HepG2 (cell line): ENCODE data around the gene NGRN.

Experiments used
- HCFC1 ChIP-seq: fragments of 150-350 bp; IDR thresholded peaks from 2 replicates; pipeline ENCODE4 v1.6.1; 2014; ENCODE audit warnings: low read depth, low read length
- TF ChIP-seq, protein P1 (sequence below): IDR thresholded peaks from 2 replicates; pipeline ENCODE4 v1.6.1; 2016; ENCODE audit warnings: missing compliant biosample characterization, missing genetic modification reagents, borderline replicate concordance
- TF ChIP-seq, protein P2 (sequence below): sonication (generic); formaldehyde crosslinking; IDR thresholded peaks from 2 replicates; pipeline ENCODE4 v1.5.0; 2020; ENCODE audit warnings: mild to moderate bottlenecking, missing genetic modification reagents, moderate library complexity

DNA sequence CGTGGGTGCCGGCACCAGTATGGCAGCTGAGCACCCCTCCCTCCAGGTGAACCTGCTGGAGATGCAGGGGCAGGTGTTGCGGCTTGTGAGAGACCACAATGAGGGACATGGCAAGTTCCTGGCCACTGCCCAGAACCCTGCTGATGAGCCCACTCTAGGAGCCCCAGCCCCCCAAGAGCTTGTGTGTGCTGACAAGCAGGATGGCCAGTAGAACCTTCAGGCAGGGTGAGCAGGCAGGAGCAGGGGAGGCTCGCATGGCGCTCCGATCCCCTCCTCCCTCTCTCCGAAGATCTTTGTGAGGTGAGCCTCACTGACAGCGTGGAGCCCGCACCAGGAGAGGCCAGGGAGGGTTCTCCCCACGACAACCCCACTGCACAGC, 29.8 kb downstream of the NGRN start:
- TF ChIP-seq, protein P1, sequence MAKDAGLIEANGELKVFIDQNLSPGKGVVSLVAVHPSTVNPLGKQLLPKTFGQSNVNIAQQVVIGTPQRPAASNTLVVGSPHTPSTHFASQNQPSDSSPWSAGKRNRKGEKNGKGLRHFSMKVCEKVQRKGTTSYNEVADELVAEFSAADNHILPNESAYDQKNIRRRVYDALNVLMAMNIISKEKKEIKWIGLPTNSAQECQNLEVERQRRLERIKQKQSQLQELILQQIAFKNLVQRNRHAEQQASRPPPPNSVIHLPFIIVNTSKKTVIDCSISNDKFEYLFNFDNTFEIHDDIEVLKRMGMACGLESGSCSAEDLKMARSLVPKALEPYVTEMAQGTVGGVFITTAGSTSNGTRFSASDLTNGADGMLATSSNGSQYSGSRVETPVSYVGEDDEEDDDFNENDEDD: no peak
- TF ChIP-seq HCFC1: no peak
- TF ChIP-seq, protein P2, sequence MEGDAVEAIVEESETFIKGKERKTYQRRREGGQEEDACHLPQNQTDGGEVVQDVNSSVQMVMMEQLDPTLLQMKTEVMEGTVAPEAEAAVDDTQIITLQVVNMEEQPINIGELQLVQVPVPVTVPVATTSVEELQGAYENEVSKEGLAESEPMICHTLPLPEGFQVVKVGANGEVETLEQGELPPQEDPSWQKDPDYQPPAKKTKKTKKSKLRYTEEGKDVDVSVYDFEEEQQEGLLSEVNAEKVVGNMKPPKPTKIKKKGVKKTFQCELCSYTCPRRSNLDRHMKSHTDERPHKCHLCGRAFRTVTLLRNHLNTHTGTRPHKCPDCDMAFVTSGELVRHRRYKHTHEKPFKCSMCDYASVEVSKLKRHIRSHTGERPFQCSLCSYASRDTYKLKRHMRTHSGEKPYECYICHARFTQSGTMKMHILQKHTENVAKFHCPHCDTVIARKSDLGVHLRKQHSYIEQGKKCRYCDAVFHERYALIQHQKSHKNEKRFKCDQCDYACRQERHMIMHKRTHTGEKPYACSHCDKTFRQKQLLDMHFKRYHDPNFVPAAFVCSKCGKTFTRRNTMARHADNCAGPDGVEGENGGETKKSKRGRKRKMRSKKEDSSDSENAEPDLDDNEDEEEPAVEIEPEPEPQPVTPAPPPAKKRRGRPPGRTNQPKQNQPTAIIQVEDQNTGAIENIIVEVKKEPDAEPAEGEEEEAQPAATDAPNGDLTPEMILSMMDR (CRISPR knock-in tag): no peak
